ENCODE results near the gene RUVBL2. TPM values are rescaled to one million over a fixed set of nuclear protein-coding genes. Genes with fewer than 3 reads are reported as not detected.

Gene RUVBL2
- polyA plus RNA-seq, 4 donors: 77.1 to 105 (median 82.6) TPM

GRCh38 chr19:48963371-48964204 lies 30.1 kb upstream of the RUVBL2 start:
- no peak for DNase-seq (ENCODE audit: low read depth in 4 of 4, low spot score in 3 of 4)

- no peak for DNase-seq (ENCODE audit: low read depth in 4 of 4, low spot score in 3 of 4)
Measured at GRCh38 chr19:48964205-48965039, 29.3 kb upstream of the RUVBL2 start.

- DNase-seq (ENCODE audit: low read depth in 4 of 4, low spot score in 3 of 4): peak; percentile 82 to 94 (median 87)
Measured at GRCh38 chr19:48965040-48965805, 28.5 kb upstream of the RUVBL2 start, which contains the start of gene FTL. Gene FTL, plus strand, starts transcription at chr19:48965309. Its CDS starts 199 bp downstream, at chr19:48965508.

- DNase-seq (ENCODE audit: low read depth in 4 of 4, low spot score in 3 of 4): peak; percentile 70 to 80 (median 78)
Measured at GRCh38 chr19:48965806-48966540, 27.7 kb upstream of the RUVBL2 start.

- DNase-seq (ENCODE audit: low read depth in 4 of 4, low spot score in 3 of 4): no peak
Measured at GRCh38 chr19:48966541-48967345, 26.9 kb upstream of the RUVBL2 start.

GRCh38 chr19:48967346-48968178 lies 26.1 kb upstream of the RUVBL2 start:
- no peak for DNase-seq (ENCODE audit: low read depth in 4 of 4, low spot score in 3 of 4)

- no peak for DNase-seq (ENCODE audit: low read depth in 4 of 4, low spot score in 3 of 4)
Measured at GRCh38 chr19:48968179-48968661, 25.5 kb upstream of the RUVBL2 start.

- DNase-seq (ENCODE audit: low read depth in 4 of 4, low spot score in 3 of 4): no peak
Measured at GRCh38 chr19:48968813-48969218, 24.9 kb upstream of the RUVBL2 start.

GRCh38 chr19:48969276-48970138 lies 24.2 kb upstream of the RUVBL2 start:
- no peak for DNase-seq (ENCODE audit: low read depth in 4 of 4, low spot score in 3 of 4)

- DNase-seq (ENCODE audit: low read depth in 4 of 4, low spot score in 3 of 4): no peak
Measured at GRCh38 chr19:48970139-48970766, 23.4 kb upstream of the RUVBL2 start.

GRCh38 chr19:48970923-48971395 lies 22.7 kb upstream of the RUVBL2 start:
- peak in 2 of 4 donors; percentile 76 for DNase-seq (ENCODE audit: low read depth in 4 of 4, low spot score in 3 of 4)

- no peak for DNase-seq (ENCODE audit: low read depth in 4 of 4, low spot score in 3 of 4)
Measured at GRCh38 chr19:48975947-48976847, 17.5 kb upstream of the RUVBL2 start.

GRCh38 chr19:48977061-48977460 lies 16.6 kb upstream of the RUVBL2 start:
- DNase-seq (ENCODE audit: low read depth in 4 of 4, low spot score in 3 of 4): no peak

- DNase-seq (ENCODE audit: low read depth in 4 of 4, low spot score in 3 of 4): no peak
Measured at GRCh38 chr19:48982280-48982679, 11.4 kb upstream of the RUVBL2 start.

- DNase-seq (ENCODE audit: low read depth in 4 of 4, low spot score in 3 of 4): no peak
Measured at GRCh38 chr19:48985711-48986110, 8.0 kb upstream of the RUVBL2 start.

GRCh38 chr19:48986211-48986610 lies 7.5 kb upstream of the RUVBL2 start:
- DNase-seq (ENCODE audit: low read depth in 4 of 4, low spot score in 3 of 4): no peak

Measured in right renal pelvis (tissue), 4 donors.